Esophagus muscularis mucosa (tissue), 4 donors: ENCODE data around the gene TMEM235. TPM values are rescaled to one million over a fixed set of nuclear protein-coding genes. Genes with fewer than 3 reads are reported as not detected.
A peak's percentile ranks its signal among the peaks of the same experiment; 100 is the strongest.

Experiments
- DNase-seq: peaks from one replicate; pipeline ENCODE4 v3.0.0-alpha.2; 2017; ENCODE audit errors: extremely low spot score
- H3K27ac ChIP-seq, 4 donors: fragments of 200-600 bp; sonication (generic); replicated peaks in 1 of 4; 1 replicate in 3 of 4; 2 replicates in 1 of 4; pipeline ENCODE4 v1.5.1; 2016 to 2019; ENCODE audit warnings: mild to moderate bottlenecking in 1 of 4
- H3K27me3 ChIP-seq, 4 donors: fragments of 200-600 bp; sonication (generic); one replicate each; pipeline versions ENCODE4 v1.5.1 to v1.6.0; 2016 to 2019
- H3K36me3 ChIP-seq, 4 donors: fragments of 200-600 bp; sonication (generic); one replicate each; pipeline ENCODE4 v1.5.1; 2016 to 2019
- H3K4me1 ChIP-seq, 4 donors: fragments of 200-600 bp; sonication (generic); one replicate each; pipeline ENCODE4 v1.5.1; 2016 to 2019
- H3K4me3 ChIP-seq, 4 donors: fragments of 200-600 bp; sonication (generic); 1 replicate in 2 of 4; 2 replicates in 2 of 4; pipeline ENCODE4 v1.5.1; 2016 to 2019; ENCODE audit warnings: mild to moderate bottlenecking in 4 of 4, moderate library complexity in 1 of 4
- H3K9me3 ChIP-seq, 4 donors: fragments of 200-600 bp; sonication (generic); 1 replicate in 3 of 4; 2 replicates in 1 of 4; pipeline ENCODE4 v1.5.1; 2016 to 2019
- CTCF ChIP-seq, 3 experiments: fragments of 200-600 bp in 2 of 3; fragments of 450-650 bp in 1 of 3; sonication (generic) in 2 of 3; IDR thresholded peaks; one replicate each; pipeline ENCODE4 v1.5.1; 2017 to 2019; ENCODE audit warnings: antibody characterized with exemption in 3 of 3, mild to moderate bottlenecking in 2 of 3, moderate library complexity in 1 of 3
- EP300 ChIP-seq: sonication (generic); formaldehyde crosslinking; IDR thresholded peaks from one replicate; pipeline ENCODE4 v1.6.1; 2017; ENCODE audit warnings: antibody characterized with exemption
- POLR2A ChIP-seq: fragments of 450-650 bp; IDR thresholded peaks from one replicate; pipeline ENCODE4 v1.6.1; 2017; ENCODE audit warnings: antibody characterized with exemption, moderate library complexity, mild to moderate bottlenecking, low read depth
- POLR2AphosphoS5 ChIP-seq, 2 donors: sonication (generic); formaldehyde crosslinking; IDR thresholded peaks; one replicate each; pipeline ENCODE4 v1.6.1; 2017; ENCODE audit warnings: antibody characterized with exemption in 2 of 2
- WGBS: methylation state at CpG from one replicate; pipeline ENCODE4 v1.1.5; 2018; 5-methylcytosine and 5-hydroxymethylcytosine counted together
- intact Hi-C: fragments of 100-400 bp; cut with DNase I; formaldehyde crosslinking; loops from one replicate; pipeline ENCODE4 v1.15.1; 2023
- total RNA-seq, 4 donors: library from RNA; depleted of rRNA; stranded (reverse); fragments of >200 nt; gene quantifications; one replicate each; pipeline versions ENCODE4 v1.1.0 to v1.2.1, GENCODE V29; 2016

TMEM235 gene
- total RNA-seq, 4 donors from 2014 or later = not detected

DNA sequence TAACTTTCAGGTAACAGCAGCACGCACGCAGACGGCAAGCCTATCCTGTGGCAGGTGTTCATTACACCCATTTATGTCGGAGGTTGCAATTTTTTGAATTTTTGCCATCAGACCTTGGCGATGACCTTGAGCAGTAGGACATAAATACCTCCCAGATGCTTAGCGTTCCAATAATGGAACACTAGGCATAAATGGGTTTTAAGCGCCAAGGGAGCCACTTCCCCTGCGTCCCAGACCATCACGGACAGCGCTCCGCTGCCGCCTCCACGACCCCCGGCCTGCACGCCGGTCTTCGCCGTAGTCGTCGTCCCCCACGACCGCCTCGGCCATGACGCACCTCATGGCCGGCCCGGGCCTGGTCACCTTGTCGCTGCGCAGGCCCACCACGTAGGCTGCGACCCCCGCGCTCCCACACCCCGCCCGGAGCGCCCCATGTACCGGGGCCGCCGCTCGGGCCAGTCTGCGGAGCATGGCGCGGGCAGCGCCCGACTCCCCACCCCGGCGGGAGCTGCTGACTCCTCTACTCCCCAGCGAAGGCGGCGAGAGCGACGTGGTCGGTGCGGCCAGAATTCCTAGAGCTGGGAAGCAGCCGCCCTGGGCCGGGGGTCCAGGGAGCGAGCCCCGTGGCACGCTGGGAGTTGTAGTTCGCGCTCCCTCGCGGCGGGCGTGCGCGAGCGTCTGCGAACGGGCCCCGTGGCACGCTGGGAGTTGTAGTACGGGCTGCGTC, 22.7 kb downstream of the TMEM235 start:
- Histone ChIP-seq H3K4me3 (peak overlapping the region; percentile 79 to 99 (median 94)), H3K9me3 (no peaks in the 10 kb centered on the region), H3K36me3 (no peaks in the 10 kb centered on the region), H3K4me1 (peaks cover 33 to 62% (median 53%) of the 10 kb centered on the region in 4 donors), H3K27me3 (peaks cover 0 to 12% (median 0%) of the 10 kb centered on the region in 4 donors), H3K27ac (peak overlapping the region; percentile 91 to 94 (median 92))
- intact Hi-C loops = loop anchor here (2.0 to 5.0 kb wide), 3 partner anchors 87 to 237 kb away; partner anchors contain the start of gene SYNGR2
- TF ChIP-seq CTCF (IDR thresholded peaks at IDR 0.05) (peak in 1 of 3 experiments; percentile 14), EP300 (no peak), POLR2AphosphoS5 (IDR thresholded peaks at IDR 0.05) (peak; percentile 84 to 90), POLR2A (no peak)
- WGBS = 8% methylated on average over 19 of the region's 73 CpGs
- no peak for DNase-seq

- DNase-seq = no peak
- TF ChIP-seq EP300 = no peak
- no peak for TF ChIP-seq CTCF (IDR thresholded peaks at IDR 0.05)
- no peak for TF ChIP-seq POLR2A
- TF ChIP-seq POLR2AphosphoS5 (IDR thresholded peaks at IDR 0.05) = no peak
- H3K27ac ChIP-seq = no peak overlapping the region
- H3K9me3 ChIP-seq = no peaks in the 10 kb centered on the region
- no peaks in the 10 kb centered on the region for H3K36me3 ChIP-seq
- 94% methylated on average over 13 of the region's 18 CpGs for WGBS
- intact Hi-C loops = no loop called here
- peak overlapping the region in 1 of 4 donors; percentile 99 for H3K4me3 ChIP-seq
- peaks cover 33 to 66% (median 55%) of the 10 kb centered on the region in 4 donors for H3K4me1 ChIP-seq
- peaks cover 0 to 6% (median 0%) of the 10 kb centered on the region in 4 donors for H3K27me3 ChIP-seq
These were observed 23.7 kb downstream of the TMEM235 start for GRCh38 chr17:78255029-78255656.

DNA sequence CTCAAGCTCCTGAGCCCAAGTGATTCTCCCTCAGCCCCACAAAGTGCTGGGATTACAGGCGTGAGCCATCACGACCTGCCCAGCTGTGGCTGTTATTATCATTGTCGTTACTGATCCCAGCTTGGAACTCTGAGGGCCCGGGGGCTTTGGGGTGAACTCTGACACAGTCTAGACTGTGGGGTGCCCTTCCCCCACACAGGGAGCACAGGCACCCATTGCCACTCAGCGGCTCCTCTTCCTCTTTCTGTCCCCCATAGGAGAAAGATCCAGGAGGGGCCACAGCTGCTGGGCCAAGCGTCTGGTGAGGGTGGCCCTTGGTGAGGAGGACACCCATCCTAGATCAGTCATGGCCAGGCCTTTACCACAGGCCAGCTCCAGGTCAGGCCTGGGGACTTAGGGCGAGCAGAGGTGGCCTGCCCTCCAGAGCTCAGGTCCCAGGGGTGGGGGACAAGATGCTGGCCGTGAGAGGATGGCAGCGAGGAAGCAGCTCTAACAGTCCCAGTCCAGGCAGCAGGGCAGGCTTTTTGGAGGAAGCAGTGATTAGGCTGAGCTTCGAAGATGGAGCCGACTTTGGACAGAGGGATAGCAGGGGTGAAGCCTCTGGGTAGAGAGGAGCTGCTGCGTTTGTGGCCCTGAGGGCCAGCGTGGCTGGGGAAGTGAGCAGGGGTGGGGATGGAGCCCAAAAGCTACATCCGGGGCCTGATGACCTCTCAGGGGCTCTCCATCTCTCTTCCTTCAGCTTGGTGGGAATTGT, 24.7 kb downstream of the TMEM235 start:
- no peak overlapping the region for H3K4me3 ChIP-seq
- H3K36me3 ChIP-seq = no peaks in the 10 kb centered on the region
- no peak for DNase-seq
- WGBS = 80% methylated on average over 13 of the region's 14 CpGs
- H3K27me3 ChIP-seq = no peaks in the 10 kb centered on the region
- H3K4me1 ChIP-seq = peaks cover 27 to 57% (median 46%) of the 10 kb centered on the region in 4 donors
- TF ChIP-seq EP300 (no peak), POLR2AphosphoS5 (IDR thresholded peaks at IDR 0.05) (no peak), POLR2A (no peak), CTCF (IDR thresholded peaks at IDR 0.05) (no peak)
- peak overlapping the region in 1 of 4 donors; percentile 76 for H3K27ac ChIP-seq
- intact Hi-C loops = no loop called here
- H3K9me3 ChIP-seq = no peaks in the 10 kb centered on the region

- peaks cover 25 to 51% (median 40%) of the 10 kb centered on the region in 4 donors for H3K4me1 ChIP-seq
- no peaks in the 10 kb centered on the region for H3K36me3 ChIP-seq
- no peak overlapping the region for H3K4me3 ChIP-seq
- H3K27ac ChIP-seq = peak overlapping the region in 2 of 4 donors; percentile 59 to 76
- WGBS = 70% methylated on average over 18 of the region's 18 CpGs
- TF ChIP-seq CTCF (IDR thresholded peaks at IDR 0.05) (no peak), EP300 (no peak), POLR2AphosphoS5 (IDR thresholded peaks at IDR 0.05) (no peak), POLR2A (no peak)
- H3K9me3 ChIP-seq = no peaks in the 10 kb centered on the region
- intact Hi-C loops = no loop called here
- H3K27me3 ChIP-seq = no peaks in the 10 kb centered on the region
- DNase-seq = no peak
These were observed 25.5 kb downstream of the TMEM235 start for GRCh38 chr17:78256707-78257591.
